ENCODE data around the gene TBC1D22A. TPM values are rescaled to one million over a fixed set of nuclear protein-coding genes. Genes with fewer than 3 reads are reported as not detected.

The TBC1D22A gene
- total and polyA plus RNA-seq, 2 experiments from 2014 or later: 15.3 to 19.8 TPM

- Histone ChIP-seq H3K4me2 (no peak overlapping the region), H3K27ac (no peak overlapping the region), H3K4me3 (no peak overlapping the region), H4K20me1 (ENCODE audit: insufficient read depth, poor library complexity, severe bottlenecking) (no peaks in the 10 kb centered on the region), H3K27me3 (no peaks in the 10 kb centered on the region), H3K9me3 (ENCODE audit: low read depth) (no peaks in the 10 kb centered on the region), H3K79me2 (no peaks in the 10 kb centered on the region), H3K36me3 (replicated peaks; ENCODE audit: insufficient read depth, low read depth) (no peaks in the 10 kb centered on the region), H3K9me2 (replicated peaks; ENCODE audit: insufficient read depth) (no peaks in the 10 kb centered on the region), H3K4me1 (ENCODE audit: insufficient read depth) (peaks cover 18% of the 10 kb centered on the region), H2AFZ (no peak overlapping the region)
- WGBS (ENCODE audit: low lambda C conversion rate, missing lambda C conversion rate): 92% methylated on average over 13 of the region's 13 CpGs
- DNase-seq (ENCODE audit: low spot score): no peak
- TF ChIP-seq CTCF (IDR thresholded peaks at IDR 0.05; ENCODE audit: poor library complexity): no peak
- TF ChIP-seq EZH2phosphoT487 (IDR thresholded peaks at IDR 0.05; ENCODE audit: low read depth, severe bottlenecking, unreplicated experiment): no peak
- TF ChIP-seq EZH2 (IDR thresholded peaks at IDR 0.05; ENCODE audit: borderline replicate concordance): no peak
Measured at GRCh38 chr22:47112582-47112965, 350.1 kb downstream of the TBC1D22A start.

GRCh38 chr22:47112994-47113852, 350.8 kb downstream of the TBC1D22A start:
- no peak overlapping the region for H3K4me2 ChIP-seq
- H3K36me3 ChIP-seq (replicated peaks; ENCODE audit: insufficient read depth, low read depth): no peaks in the 10 kb centered on the region
- no peaks in the 10 kb centered on the region for H3K9me2 ChIP-seq (replicated peaks; ENCODE audit: insufficient read depth)

GRCh38 chr22:47113853-47114415, 351.5 kb downstream of the TBC1D22A start:
- Histone ChIP-seq H3K27ac (no peak overlapping the region), H3K27me3 (no peaks in the 10 kb centered on the region), H3K79me2 (no peaks in the 10 kb centered on the region), H3K36me3 (replicated peaks; ENCODE audit: insufficient read depth, low read depth) (no peaks in the 10 kb centered on the region), H4K20me1 (ENCODE audit: insufficient read depth, poor library complexity, severe bottlenecking) (no peaks in the 10 kb centered on the region), H3K4me2 (no peak overlapping the region), H3K9me3 (ENCODE audit: low read depth) (no peaks in the 10 kb centered on the region), H2AFZ (no peak overlapping the region), H3K4me1 (ENCODE audit: insufficient read depth) (peaks cover 11% of the 10 kb centered on the region), H3K4me3 (no peak overlapping the region), H3K9me2 (replicated peaks; ENCODE audit: insufficient read depth) (no peaks in the 10 kb centered on the region)
- WGBS (ENCODE audit: low lambda C conversion rate, missing lambda C conversion rate): 96% methylated on average over 8 of the region's 8 CpGs
- no peak for DNase-seq (ENCODE audit: low spot score)
- no peak for TF ChIP-seq EZH2 (IDR thresholded peaks at IDR 0.05; ENCODE audit: borderline replicate concordance)
- no peak for TF ChIP-seq CTCF (IDR thresholded peaks at IDR 0.05; ENCODE audit: poor library complexity)
- no peak for TF ChIP-seq EZH2phosphoT487 (IDR thresholded peaks at IDR 0.05; ENCODE audit: low read depth, severe bottlenecking, unreplicated experiment)

More at GRCh38 chr22:47112994-47113852, 350.8 kb downstream of the TBC1D22A start:
- TF ChIP-seq EZH2phosphoT487 (IDR thresholded peaks at IDR 0.05; ENCODE audit: low read depth, severe bottlenecking, unreplicated experiment) (no peak), EZH2 (IDR thresholded peaks at IDR 0.05; ENCODE audit: borderline replicate concordance) (no peak), CTCF (IDR thresholded peaks at IDR 0.05; ENCODE audit: poor library complexity) (no peak)
- no peak for DNase-seq (ENCODE audit: low spot score)
- Histone ChIP-seq H3K79me2 (no peaks in the 10 kb centered on the region), H3K27me3 (no peaks in the 10 kb centered on the region), H3K4me3 (no peak overlapping the region), H3K9me3 (ENCODE audit: low read depth) (no peaks in the 10 kb centered on the region), H3K27ac (no peak overlapping the region), H2AFZ (no peak overlapping the region), H4K20me1 (ENCODE audit: insufficient read depth, poor library complexity, severe bottlenecking) (no peaks in the 10 kb centered on the region), H3K4me1 (ENCODE audit: insufficient read depth) (peaks cover 11% of the 10 kb centered on the region)
- WGBS (ENCODE audit: low lambda C conversion rate, missing lambda C conversion rate): 88% methylated on average over 17 of the region's 17 CpGs
